SK-N-MC (cell line): ENCODE data around the gene CTLA4.

Experiments
- FOXP2 ChIP-seq: optimal IDR thresholded peaks from 2 replicates; pipeline ENCODE3; 2011; ENCODE audit warnings: mild to moderate bottlenecking, moderate library complexity; ENCODE audit not compliant: insufficient read depth; ENCODE audit errors: extremely low read length, control extremely low read depth
- POLR2AphosphoS5 ChIP-seq: IDR thresholded peaks from 2 replicates; pipeline ENCODE4 v1.6.1; 2012; ENCODE audit warnings: mild to moderate bottlenecking, low read depth, low read length, borderline replicate concordance

- TF ChIP-seq POLR2AphosphoS5 = no peak
- no peak for TF ChIP-seq FOXP2
Observed at GRCh38 chr2:203904022-203904421, 36.5 kb downstream of the CTLA4 start.
